A673 (cell line): ENCODE results near the gene CFI. TPM values are rescaled to one million over a fixed set of nuclear protein-coding genes. Genes with fewer than 3 reads are reported as not detected.

Experiments
- BruUV-seq: library from RNA; stranded (reverse); fragments of 400-500 nt; replicated peaks from 2 replicates; lab custom pipeline; 2021; lab: Mats Ljungman, UMichigan
- CTCF ChIA-PET: fragments of 300-600 bp; sonication (Branson Sonifier 250); formaldehyde crosslinking; loops from one replicate; lab custom pipeline; 2022; ENCODE audit warnings: antibody characterized with exemption; lab: Charles Lee
- POLR2A ChIA-PET: fragments of 300-600 bp; sonication (Branson Sonifier 250); formaldehyde crosslinking; loops from one replicate; lab custom pipeline; 2022; ENCODE audit warnings: antibody characterized with exemption; ENCODE audit not compliant: low non-redundant PET; lab: Charles Lee
- DNase-seq: peaks from one replicate; pipeline ENCODE4 v3.0.0-alpha.2; 2015; ENCODE audit warnings: low spot score
- H3K27ac ChIP-seq: fragments of 200-600 bp; sonication (generic); 2 replicates; pipeline ENCODE4 v1.5.1; 2016; ENCODE audit warnings: mixed run types, low read depth, mild to moderate bottlenecking, mixed read lengths, antibody characterized with exemption, low read length; ENCODE audit not compliant: poor library complexity, severe bottlenecking
- H3K27me3 ChIP-seq: fragments of 200-600 bp; sonication (generic); replicated peaks from 2 replicates; pipeline ENCODE4 v1.6.1; 2017; ENCODE audit warnings: mixed run types, low read depth, mild to moderate bottlenecking, mixed read lengths, antibody characterized with exemption, low read length; ENCODE audit not compliant: insufficient read depth, poor library complexity
- H3K36me3 ChIP-seq: fragments of 200-600 bp; sonication (generic); 2 replicates; pipeline ENCODE4 v1.6.1; 2016; ENCODE audit warnings: mixed run types, mild to moderate bottlenecking, mixed read lengths, antibody characterized with exemption, low read length; ENCODE audit not compliant: insufficient read depth, poor library complexity, severe bottlenecking
- H3K4me1 ChIP-seq: fragments of 200-600 bp; sonication (generic); 2 replicates; pipeline ENCODE4 v1.6.1; 2017; ENCODE audit warnings: mixed run types, mild to moderate bottlenecking, mixed read lengths, antibody characterized with exemption, low read length; ENCODE audit not compliant: insufficient read depth, poor library complexity, severe bottlenecking
- H3K4me3 ChIP-seq: fragments of 200-600 bp; sonication (generic); 2 replicates; pipeline ENCODE4 v1.5.1; 2016; ENCODE audit warnings: low read depth, mixed run types, mild to moderate bottlenecking, mixed read lengths, low read length; ENCODE audit not compliant: poor library complexity, severe bottlenecking
- H3K9me3 ChIP-seq: fragments of 200-600 bp; sonication (generic); 2 replicates; pipeline ENCODE4 v1.6.1; 2016; ENCODE audit warnings: mixed run types, low read depth, mild to moderate bottlenecking, mixed read lengths, antibody characterized with exemption, low read length; ENCODE audit not compliant: poor library complexity, severe bottlenecking
- CTCF ChIP-seq: fragments of 300-800, 200-600 bp; sonication (generic); conservative IDR thresholded peaks from 2 replicates; pipeline ENCODE4 v1.5.1; 2017; ENCODE audit warnings: low read depth, mild to moderate bottlenecking, antibody characterized with exemption, low read length, moderate library complexity, mixed read lengths
- EZH2 ChIP-seq: fragments of 200-600 bp; sonication (generic); IDR thresholded peaks from 2 replicates; pipeline ENCODE4 v1.6.1; 2017; ENCODE audit warnings: borderline replicate concordance, low read depth, mild to moderate bottlenecking, mixed read lengths, antibody characterized with exemption, low read length; ENCODE audit not compliant: poor library complexity, severe bottlenecking
- intact Hi-C: fragments of 100-400 bp; cut with micrococcal nuclease; formaldehyde crosslinking; loops from one replicate; pipeline ENCODE4 v1.10.0; 2022; ENCODE audit not compliant: unreplicated experiment
- total RNA-seq: library from RNA; stranded (reverse); gene quantifications from 2 replicates; pipeline ENCODE4 v1.2.3, GENCODE V29; 2021

CFI gene
- total RNA-seq, 1 experiment from 2014 or later, result 0.86 TPM

DNA sequence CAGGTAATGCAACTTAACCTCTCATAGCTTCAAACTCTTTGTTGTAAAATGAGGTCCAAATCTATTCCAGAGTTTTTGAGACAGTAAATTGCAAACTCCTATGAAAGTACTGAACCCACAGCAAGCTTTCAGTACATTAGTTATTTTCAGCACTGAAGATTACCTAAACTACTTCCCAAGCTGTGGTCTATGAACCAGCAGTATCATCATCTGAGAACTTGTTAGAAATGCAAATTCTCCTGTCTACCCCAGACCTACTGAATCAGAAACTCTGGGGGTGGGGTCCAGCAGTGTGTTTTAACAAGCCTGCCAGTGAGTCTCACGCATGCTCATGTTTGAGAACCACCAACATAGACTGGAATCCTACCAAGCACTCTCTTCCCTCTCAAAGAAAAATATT lies 92.8 kb downstream of the CFI start:
- Histone ChIP-seq H3K9me3 (no peaks in the 10 kb centered on the region), H3K27ac (no peak overlapping the region), H3K27me3 (no peaks in the 10 kb centered on the region), H3K4me3 (no peak overlapping the region), H3K36me3 (peaks cover 8% of the 10 kb centered on the region), H3K4me1 (peaks cover 8% of the 10 kb centered on the region)
- no peak for DNase-seq
- ChIA-PET POLR2A (no interaction called here), CTCF (no interaction called here)
- no TSS peak for BruUV-seq
- TF ChIP-seq CTCF (no peak), EZH2 (no peak)
- intact Hi-C loops, result loop anchor here (10.0 kb wide), 1 partner anchor 266 kb away; no protein-coding TSS in a partner anchor

DNA sequence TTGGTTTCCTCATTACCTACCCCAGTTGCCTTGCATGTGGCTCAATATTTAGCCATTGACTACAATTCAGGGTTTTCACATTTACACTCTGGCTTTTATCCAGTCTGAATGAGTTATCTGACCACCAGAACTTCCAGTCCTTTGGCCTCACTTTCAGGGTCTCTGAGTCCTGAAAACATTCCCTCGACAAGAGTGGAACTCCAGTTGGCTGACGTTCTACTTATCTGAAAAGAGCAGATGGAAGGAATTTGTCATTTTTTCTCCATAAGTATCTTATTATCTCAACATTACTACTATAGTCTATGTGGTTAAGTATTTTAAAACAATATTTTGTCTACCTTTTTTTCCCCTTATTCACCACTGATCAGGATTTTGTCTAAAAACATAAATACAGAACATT lies 93.4 kb downstream of the CFI start:
- DNase-seq, result no peak
- ChIA-PET POLR2A (no interaction called here), CTCF (no interaction called here)
- intact Hi-C loops, result loop anchor here (10.0 kb wide), 1 partner anchor 266 kb away; no protein-coding TSS in a partner anchor
- H3K4me1 ChIP-seq, result peaks cover 11% of the 10 kb centered on the region
- H3K36me3 ChIP-seq, result peaks cover 3% of the 10 kb centered on the region
- H3K4me3 ChIP-seq, result no peak overlapping the region
- no TSS peak for BruUV-seq
- H3K9me3 ChIP-seq, result no peaks in the 10 kb centered on the region
- no peak for TF ChIP-seq CTCF
- TF ChIP-seq EZH2, result no peak
- H3K27me3 ChIP-seq, result no peaks in the 10 kb centered on the region
- H3K27ac ChIP-seq, result no peak overlapping the region

DNA sequence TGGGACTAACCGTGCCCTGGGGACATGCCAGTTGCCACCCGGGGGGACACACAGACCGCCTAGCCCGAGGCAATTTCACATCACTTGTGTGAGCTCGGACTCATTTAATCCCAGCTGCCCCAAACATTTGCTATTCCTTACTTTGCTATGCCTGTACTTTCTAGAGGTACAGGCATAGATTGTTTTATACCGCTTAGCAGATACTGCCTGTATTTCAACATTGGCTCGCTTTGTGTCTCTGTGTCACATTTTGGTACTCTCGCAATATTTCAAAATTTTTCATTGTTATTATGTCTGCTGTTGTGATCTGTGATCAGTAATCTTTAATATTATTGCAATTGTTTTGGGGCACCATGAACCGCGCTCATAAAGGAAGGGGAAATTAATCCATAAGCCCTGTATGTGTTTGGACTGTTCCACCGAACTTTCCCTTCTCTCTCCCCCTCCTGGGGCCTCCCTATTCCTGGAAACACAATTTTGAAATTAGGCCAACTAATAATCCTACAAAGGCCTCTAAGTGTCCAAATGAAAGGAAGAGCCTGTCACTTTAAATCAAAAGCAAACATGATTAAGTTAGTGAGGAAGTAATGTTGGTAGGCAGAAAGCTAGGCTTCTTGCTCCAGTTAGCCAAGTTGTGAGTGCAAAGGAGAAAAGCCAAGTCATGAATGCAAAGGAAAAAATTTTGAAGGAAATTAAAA lies 98.0 kb downstream of the CFI start:
- no TSS peak for BruUV-seq
- no peaks in the 10 kb centered on the region for H3K36me3 ChIP-seq
- H3K9me3 ChIP-seq, result no peaks in the 10 kb centered on the region
- no peak for TF ChIP-seq CTCF
- TF ChIP-seq EZH2, result no peak
- peaks cover 17% of the 10 kb centered on the region for H3K4me1 ChIP-seq
- ChIA-PET CTCF (interaction anchor here (0.8 kb wide), 1 partner anchor 100 kb away, joined by 3 read pairs; no protein-coding TSS in a partner anchor), POLR2A (no interaction called here)
- peak; percentile 61 for DNase-seq
- intact Hi-C loops, result loop anchor here (2.0 to 10.0 kb wide), 3 partner anchors 101 to 271 kb away; partner anchors contain the start of gene GAR1
- peak overlapping the region; percentile 91 for H3K4me3 ChIP-seq
- H3K27ac ChIP-seq, result peak overlapping the region; percentile 90
- no peaks in the 10 kb centered on the region for H3K27me3 ChIP-seq
